Measurements from ENCODE around the gene C20orf141.

- no peak for TF ChIP-seq CTCF (IDR thresholded peaks at IDR 0.05; ENCODE audit: insufficient read depth, low read depth, low read length)
- no peak for TF ChIP-seq EZH2 (IDR thresholded peaks at IDR 0.05; ENCODE audit: insufficient read depth, low read length)
Measured at GRCh38 chr20:2840138-2840966, 25.6 kb downstream of the C20orf141 start, which contains the start of the genes PCED1A and VPS16.
